CD4-positive, alpha-beta memory T cell (primary cell): ENCODE data around the gene ZDHHC8. TPM values are rescaled to one million over a fixed set of nuclear protein-coding genes. Genes with fewer than 3 reads are reported as not detected.

ENCODE experiments used
- CTCF ChIA-PET: fragments of 350-600 bp; sonication (Branson Sonifier 250); formaldehyde crosslinking; loops from one replicate; lab custom pipeline; 2021; ENCODE audit warnings: inconsistent platforms; ENCODE audit not compliant: partially characterized antibody; lab: Charles Lee
- POLR2A ChIA-PET: fragments of 350-600 bp; sonication (Branson Sonifier 250); formaldehyde crosslinking; loops from one replicate; lab custom pipeline; 2021; ENCODE audit not compliant: partially characterized antibody; lab: Charles Lee
- DNase-seq, 5 donors: peaks; one replicate each; pipeline versions ENCODE4 v3.0.0 to v3.0.0-alpha.2; 2020 to 2022; ENCODE audit warnings: mixed read lengths in 1 of 5
- H3K27ac ChIP-seq: one replicate; pipeline ENCODE4 v1.7.0; 2013; ENCODE audit warnings: low read depth, low read length
- H3K27me3 ChIP-seq: 2 replicates; pipeline ENCODE4 v1.7.0; 2013; ENCODE audit warnings: mild to moderate bottlenecking, low read length, moderate library complexity; ENCODE audit not compliant: insufficient read depth
- H3K36me3 ChIP-seq: 2 replicates; pipeline ENCODE4 v1.7.0; 2013; ENCODE audit warnings: mild to moderate bottlenecking, low read length, moderate library complexity; ENCODE audit not compliant: insufficient read depth
- H3K4me1 ChIP-seq: 2 replicates; pipeline ENCODE4 v1.7.0; 2013; ENCODE audit warnings: mild to moderate bottlenecking, low read length, moderate library complexity; ENCODE audit not compliant: insufficient read depth
- H3K4me3 ChIP-seq, 2 donors: one replicate each; pipeline ENCODE4 v1.7.0; 2013; ENCODE audit warnings: low read length in 2 of 2, mild to moderate bottlenecking in 1 of 2
- H3K9me3 ChIP-seq, 2 donors: one replicate each; pipeline ENCODE4 v1.7.0; 2013; ENCODE audit warnings: low read length in 2 of 2, control low read depth in 1 of 2; ENCODE audit not compliant: control insufficient read depth in 1 of 2
- H3K27ac Mint-ChIP-seq, 7 donors: one replicate each; pipeline ENCODE4 v1.8.0; 2020 to 2021; ENCODE audit warnings: mixed read lengths in 7 of 7, mild to moderate bottlenecking in 6 of 7, inconsistent platforms in 3 of 7, moderate library complexity in 3 of 7
- H3K27me3 Mint-ChIP-seq, 2 donors: one replicate each; pipeline ENCODE4 v1.8.0; 2020 to 2021; ENCODE audit warnings: mixed read lengths in 2 of 2
- H3K36me3 Mint-ChIP-seq, 2 donors: one replicate each; pipeline ENCODE4 v1.8.0; 2020 to 2021; ENCODE audit warnings: mixed read lengths in 2 of 2, inconsistent platforms in 1 of 2, mild to moderate bottlenecking in 1 of 2
- H3K4me1 Mint-ChIP-seq, 4 donors: one replicate each; pipeline ENCODE4 v1.8.0; 2020 to 2021; ENCODE audit warnings: mixed read lengths in 4 of 4, mild to moderate bottlenecking in 1 of 4
- H3K4me3 Mint-ChIP-seq, 8 donors: one replicate each; pipeline ENCODE4 v1.8.0; 2020 to 2021; ENCODE audit warnings: mixed read lengths in 8 of 8, mild to moderate bottlenecking in 7 of 8, moderate library complexity in 6 of 8, inconsistent platforms in 3 of 8
- H3K9me3 Mint-ChIP-seq, 8 donors: one replicate each; pipeline ENCODE4 v1.8.0; 2020 to 2021; ENCODE audit warnings: mixed read lengths in 8 of 8, mild to moderate bottlenecking in 5 of 8, inconsistent platforms in 3 of 8, moderate library complexity in 1 of 8
- intact Hi-C: fragments of 100-400 bp; cut with micrococcal nuclease; formaldehyde crosslinking; loops from one replicate; pipeline ENCODE4 v1.15.1; 2023
- polyA plus RNA-seq, 2 donors: library from polyadenylated mRNA; unstranded; fragments of 300-500 nt; fragmentation: Illumina TruSeq; gene quantifications; one replicate each; pipeline ENCODE4 v1.2.3, GENCODE V29; 2021
- total RNA-seq, 2 experiments: library from RNA; stranded (reverse); gene quantifications; one replicate each; pipeline ENCODE4 v1.2.3, GENCODE V29; 2021

ZDHHC8 gene
- total and polyA plus RNA-seq, 4 experiments from 2014 or later, result 1.0 to 81.7 (median 43.5) TPM

DNA sequence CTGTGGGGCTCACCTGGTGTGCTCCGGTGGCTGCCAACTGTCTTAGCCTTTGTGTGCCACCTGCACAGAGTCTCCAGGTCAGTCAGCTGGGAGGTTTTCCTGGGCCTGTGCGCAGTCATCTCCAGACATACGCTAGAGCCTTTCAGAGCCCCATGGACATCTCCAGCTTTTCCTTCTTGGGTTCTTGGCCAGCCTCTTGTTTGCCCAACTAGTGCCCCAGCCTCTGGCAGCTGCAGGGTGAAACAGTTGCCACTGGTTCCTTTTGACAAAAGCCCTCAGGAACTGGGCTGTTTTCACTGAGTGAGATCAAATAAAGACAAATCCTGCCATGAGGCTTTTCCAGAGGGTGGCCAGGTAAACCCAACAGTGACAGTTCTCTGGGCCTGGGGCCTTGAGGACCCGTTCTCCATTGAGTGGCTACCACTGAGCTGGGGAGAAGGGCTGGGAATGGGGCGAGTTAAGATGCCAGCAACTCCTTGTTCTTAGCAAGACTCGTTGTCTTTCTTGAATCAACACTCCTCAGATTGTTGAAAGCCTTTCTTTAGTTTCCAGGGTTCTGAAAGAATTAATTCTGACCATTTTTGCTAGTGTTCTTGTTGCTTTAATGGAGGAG lies 32.4 kb upstream of the ZDHHC8 start:
- Mint-ChIP-seq H3K9me3 (no peaks in the 10 kb centered on the region), H3K27ac (peak overlapping the region; percentile 92 to 98 (median 94)), H3K4me1 (peaks cover 24 to 54% (median 38%) of the 10 kb centered on the region in 4 donors), H3K27me3 (no peaks in the 10 kb centered on the region), H3K4me3 (peak overlapping the region in 4 of 8 donors; percentile 5 to 91 (median 51)), H3K36me3 (peaks cover 29 to 52% of the 10 kb centered on the region in 2 donors)
- POLR2A ChIA-PET, result no interaction called here
- Histone ChIP-seq H3K4me1 (peaks cover 30% of the 10 kb centered on the region), H3K27ac (peak overlapping the region; percentile 69), H3K9me3 (no peaks in the 10 kb centered on the region), H3K27me3 (no peaks in the 10 kb centered on the region), H3K36me3 (peaks cover 50% of the 10 kb centered on the region), H3K4me3 (no peak overlapping the region)
- intact Hi-C loops, result no loop called here
- DNase-seq, result no peak
- CTCF ChIA-PET, result interaction anchor here (2.3 kb wide), 1 partner anchor 17 kb away, joined by 7 read pairs; no protein-coding TSS in a partner anchor

- Histone ChIP-seq H3K36me3 (peaks cover 49% of the 10 kb centered on the region), H3K27me3 (no peaks in the 10 kb centered on the region), H3K4me1 (peaks cover 30% of the 10 kb centered on the region), H3K4me3 (no peak overlapping the region), H3K27ac (no peak overlapping the region), H3K9me3 (no peaks in the 10 kb centered on the region)
- POLR2A ChIA-PET, result interaction anchor here (0.6 to 1.2 kb wide), 4 partner anchors 16 to 81 kb away, joined by 3 to 7 read pairs (median 4); partner anchors contain the start of gene TRMT2A
- peak in 1 of 5 donors; percentile 23 for DNase-seq
- H3K4me1 Mint-ChIP-seq, result peaks cover 24 to 48% (median 34%) of the 10 kb centered on the region in 4 donors
- intact Hi-C loops, result no loop called here
- no peaks in the 10 kb centered on the region for H3K27me3 Mint-ChIP-seq
- H3K4me3 Mint-ChIP-seq, result peak overlapping the region in 1 of 8 donors; percentile 19
- no peaks in the 10 kb centered on the region for H3K9me3 Mint-ChIP-seq
- CTCF ChIA-PET, result interaction anchor here (2.3 kb wide), 1 partner anchor 19 kb away, joined by 7 read pairs; no protein-coding TSS in a partner anchor
- peaks cover 14 to 53% of the 10 kb centered on the region in 2 donors for H3K36me3 Mint-ChIP-seq
- peak overlapping the region; percentile 25 to 98 (median 94) for H3K27ac Mint-ChIP-seq
Measured at GRCh38 chr22:20101638-20102037, 30.0 kb upstream of the ZDHHC8 start.

- Mint-ChIP-seq H3K4me3 (peak overlapping the region in 1 of 8 donors; percentile 35), H3K9me3 (no peaks in the 10 kb centered on the region), H3K27me3 (no peaks in the 10 kb centered on the region), H3K4me1 (peaks cover 24 to 43% (median 34%) of the 10 kb centered on the region in 4 donors), H3K27ac (peak overlapping the region; percentile 8 to 98 (median 84)), H3K36me3 (peaks cover 9 to 50% of the 10 kb centered on the region in 2 donors)
- intact Hi-C loops, result no loop called here
- H3K27ac ChIP-seq, result no peak overlapping the region
- H3K4me3 ChIP-seq, result no peak overlapping the region
- no peaks in the 10 kb centered on the region for H3K9me3 ChIP-seq
- peaks cover 30% of the 10 kb centered on the region for H3K4me1 ChIP-seq
- H3K27me3 ChIP-seq, result no peaks in the 10 kb centered on the region
- peaks cover 49% of the 10 kb centered on the region for H3K36me3 ChIP-seq
- ChIA-PET POLR2A (no interaction called here), CTCF (no interaction called here)
- DNase-seq, result no peak
Measured at GRCh38 chr22:20102203-20102780, 29.3 kb upstream of the ZDHHC8 start.

DNA sequence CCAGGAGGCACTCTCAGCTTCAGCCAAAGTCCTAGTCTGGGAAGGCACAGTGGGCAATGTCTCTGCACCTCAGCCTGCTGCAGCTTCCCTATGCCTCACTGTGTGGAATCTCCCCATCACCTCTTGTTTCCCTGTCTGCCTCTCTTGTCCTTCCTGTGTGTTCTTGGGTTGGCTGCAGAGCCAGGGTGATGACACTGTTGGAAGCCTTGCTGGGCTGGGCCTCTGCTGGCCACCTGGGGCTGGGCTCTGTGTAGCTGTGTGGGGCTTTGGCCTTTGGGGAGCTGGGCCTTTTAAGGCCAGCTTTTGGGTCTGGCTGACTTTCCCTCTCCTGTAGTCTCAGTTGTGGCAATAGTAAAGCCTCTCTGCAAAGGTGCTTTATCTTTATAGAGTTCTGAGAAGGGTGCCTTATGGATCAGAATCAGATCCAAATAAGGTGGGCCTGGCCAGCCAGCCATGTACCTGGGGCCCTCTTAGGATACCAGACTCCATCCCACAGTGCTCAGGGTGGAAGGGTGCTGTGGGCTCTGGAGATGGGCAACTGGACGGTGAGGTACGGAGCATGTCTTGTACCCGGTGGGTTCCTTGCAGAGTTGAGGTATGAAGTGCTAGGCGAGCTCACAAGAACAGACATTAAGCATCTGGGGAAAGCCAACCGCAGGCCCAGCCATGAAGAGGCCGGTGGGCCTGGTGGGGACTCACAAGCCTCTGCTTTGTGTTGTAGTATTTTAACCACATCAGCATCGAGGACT lies 26.0 kb upstream of the ZDHHC8 start:
- Histone ChIP-seq H3K27me3 (no peaks in the 10 kb centered on the region), H3K36me3 (peaks cover 59% of the 10 kb centered on the region), H3K27ac (no peak overlapping the region), H3K9me3 (no peaks in the 10 kb centered on the region), H3K4me1 (peaks cover 5% of the 10 kb centered on the region), H3K4me3 (no peak overlapping the region)
- ChIA-PET POLR2A (interaction anchor here (1.0 kb wide), 1 partner anchor 11 kb away, joined by 3 read pairs; the partner anchor contains the start of genes RANBP1 and TRMT2A), CTCF (no interaction called here)
- DNase-seq, result peak in 1 of 5 donors; percentile 19
- H3K4me3 Mint-ChIP-seq, result no peak overlapping the region
- H3K36me3 Mint-ChIP-seq, result peaks cover 3 to 54% of the 10 kb centered on the region in 2 donors
- peak overlapping the region in 1 of 7 donors; percentile 70 for H3K27ac Mint-ChIP-seq
- no peaks in the 10 kb centered on the region for H3K27me3 Mint-ChIP-seq
- intact Hi-C loops, result no loop called here
- no peaks in the 10 kb centered on the region for H3K9me3 Mint-ChIP-seq
- peaks cover 3 to 13% (median 10%) of the 10 kb centered on the region in 4 donors for H3K4me1 Mint-ChIP-seq

DNA sequence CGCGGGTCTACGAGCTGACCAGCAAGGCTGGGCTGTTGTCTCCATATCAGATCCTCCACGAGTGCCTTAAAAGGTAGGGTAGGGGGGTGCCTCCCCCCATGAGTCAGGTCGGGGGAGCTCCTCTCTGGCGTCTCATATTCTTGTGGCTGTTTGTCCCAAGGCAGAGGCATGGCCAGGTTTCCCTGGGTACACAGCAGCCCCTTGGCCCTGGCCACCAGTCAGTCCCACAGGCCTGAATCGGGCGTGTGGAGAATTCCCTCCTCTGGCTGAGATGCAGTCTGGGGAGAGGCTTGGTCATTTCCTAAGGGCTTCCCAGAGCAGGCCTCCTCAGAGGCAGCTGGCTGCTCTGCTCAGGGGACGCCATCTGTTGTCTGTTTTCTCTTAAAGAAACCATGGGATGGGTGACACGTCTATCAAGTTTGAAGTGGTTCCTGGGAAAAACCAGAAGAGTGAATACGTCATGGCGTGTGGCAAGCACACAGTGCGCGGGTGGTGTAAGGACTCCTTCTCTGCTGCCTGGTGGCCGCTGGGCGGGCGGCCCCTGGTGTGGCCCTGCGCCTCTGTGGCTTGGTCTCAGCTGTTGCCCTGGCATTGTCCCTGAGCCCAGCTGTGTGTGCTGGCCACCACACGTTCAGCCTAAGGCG lies 25.3 kb upstream of the ZDHHC8 start:
- no peak overlapping the region for H3K27ac ChIP-seq
- peak in 1 of 5 donors; percentile 28 for DNase-seq
- intact Hi-C loops, result no loop called here
- H3K4me1 Mint-ChIP-seq, result peaks cover 2 to 8% (median 6%) of the 10 kb centered on the region in 4 donors
- H3K36me3 ChIP-seq, result peaks cover 64% of the 10 kb centered on the region
- H3K4me1 ChIP-seq, result no peaks in the 10 kb centered on the region
- ChIA-PET CTCF (no interaction called here), POLR2A (no interaction called here)
- no peaks in the 10 kb centered on the region for H3K9me3 Mint-ChIP-seq
- H3K27ac Mint-ChIP-seq, result no peak overlapping the region
- H3K4me3 Mint-ChIP-seq, result no peak overlapping the region
- H3K27me3 ChIP-seq, result no peaks in the 10 kb centered on the region
- H3K36me3 Mint-ChIP-seq, result peaks cover 3 to 57% of the 10 kb centered on the region in 2 donors
- H3K9me3 ChIP-seq, result no peaks in the 10 kb centered on the region
- H3K27me3 Mint-ChIP-seq, result no peaks in the 10 kb centered on the region
- H3K4me3 ChIP-seq, result no peak overlapping the region

- Histone ChIP-seq H3K27me3 (no peaks in the 10 kb centered on the region), H3K27ac (no peak overlapping the region), H3K4me3 (no peak overlapping the region), H3K36me3 (peaks cover 64% of the 10 kb centered on the region), H3K4me1 (no peaks in the 10 kb centered on the region), H3K9me3 (no peaks in the 10 kb centered on the region)
- Mint-ChIP-seq H3K9me3 (no peaks in the 10 kb centered on the region), H3K36me3 (peaks cover 3 to 59% of the 10 kb centered on the region in 2 donors), H3K4me3 (no peak overlapping the region), H3K27ac (peak overlapping the region in 2 of 7 donors; percentile 53 to 55), H3K27me3 (no peaks in the 10 kb centered on the region), H3K4me1 (peaks cover 3 to 10% (median 7%) of the 10 kb centered on the region in 4 donors)
- ChIA-PET POLR2A (no interaction called here), CTCF (interaction anchor here (0.8 kb wide), 1 partner anchor 159 kb away, joined by 3 read pairs; no protein-coding TSS in a partner anchor)
- intact Hi-C loops, result no loop called here
- peak in 1 of 5 donors; percentile 15 for DNase-seq
Measured at GRCh38 chr22:20106849-20107237, 24.8 kb upstream of the ZDHHC8 start.
